Urothelium cell line (cell line): Measurements from ENCODE around the gene VASH1.
A peak's percentile ranks its signal among the peaks of the same experiment; 100 is the strongest.

ENCODE experiments used
- DNase-seq: peaks from one replicate; pipeline ENCODE4 v3.0.0; 2011; ENCODE audit warnings: low spot score, mixed read lengths
- FAIRE-seq: peaks from 2 replicates; lab custom pipeline; 2011; peaks lifted over from hg19 to GRCh38; lab: Jason Lieb, UNC

The VASH1 gene

GRCh38 chr14:76770521-76771436 lies 9.5 kb downstream of the VASH1 start:
- FAIRE-seq, result no peak

GRCh38 chr14:76771437-76771980 lies 10.2 kb downstream of the VASH1 start:
- FAIRE-seq, result no peak

More at GRCh38 chr14:76770521-76771436, 9.5 kb downstream of the VASH1 start:
- DNase-seq, result no peak

GRCh38 chr14:76772300-76773187 lies 11.3 kb downstream of the VASH1 start:
- peak; percentile 64 for DNase-seq
- peak; percentile 70 for FAIRE-seq

More at GRCh38 chr14:76771437-76771980, 10.2 kb downstream of the VASH1 start:
- no peak for DNase-seq

GRCh38 chr14:76773188-76773885 lies 12.1 kb downstream of the VASH1 start:
- DNase-seq, result peak; percentile 94
- FAIRE-seq, result peak; percentile 73

GRCh38 chr14:76773956-76774820 lies 12.9 kb downstream of the VASH1 start:
- DNase-seq, result no peak
- FAIRE-seq, result no peak

GRCh38 chr14:76774821-76775694 lies 13.8 kb downstream of the VASH1 start:
- no peak for DNase-seq
- no peak for FAIRE-seq

GRCh38 chr14:76775695-76776427 lies 14.6 kb downstream of the VASH1 start:
- DNase-seq (no peak), FAIRE-seq (no peak)

- FAIRE-seq, result no peak
- no peak for DNase-seq
Measured at GRCh38 chr14:76776428-76777251, 15.4 kb downstream of the VASH1 start.

- DNase-seq (no peak), FAIRE-seq (no peak)
Measured at GRCh38 chr14:76777721-76778120, 16.5 kb downstream of the VASH1 start.

- DNase-seq (no peak), FAIRE-seq (no peak)
Measured at GRCh38 chr14:76778546-76779215, 17.4 kb downstream of the VASH1 start.

- FAIRE-seq (no peak), DNase-seq (no peak)
Measured at GRCh38 chr14:76779221-76780057, 18.2 kb downstream of the VASH1 start.

GRCh38 chr14:76780058-76780345 lies 18.7 kb downstream of the VASH1 start:
- peak; percentile 32 for FAIRE-seq
- no peak for DNase-seq

GRCh38 chr14:76780360-76780759 lies 19.1 kb downstream of the VASH1 start:
- no peak for FAIRE-seq
- no peak for DNase-seq

- DNase-seq (no peak), FAIRE-seq (no peak)
Measured at GRCh38 chr14:76780875-76781647, 19.8 kb downstream of the VASH1 start.

- FAIRE-seq (no peak), DNase-seq (no peak)
Measured at GRCh38 chr14:76781648-76782051, 20.4 kb downstream of the VASH1 start.
